Colonic mucosa (tissue), 4 donors: ENCODE data around the gene ID3. TPM values are rescaled to one million over a fixed set of nuclear protein-coding genes. Genes with fewer than 3 reads are reported as not detected.

Experiments
- DNase-seq: peaks from one replicate; pipeline ENCODE4 v3.0.0-alpha.2; 2020
- H3K27ac ChIP-seq: fragments of 200-600 bp; one replicate; pipeline ENCODE4 v1.8.0; 2021
- H3K27me3 ChIP-seq: fragments of 200-600 bp; one replicate; pipeline ENCODE4 v1.8.0; 2021
- H3K36me3 ChIP-seq: fragments of 200-600 bp; one replicate; pipeline ENCODE4 v1.8.0; 2021
- H3K4me1 ChIP-seq: fragments of 200-600 bp; one replicate; pipeline ENCODE4 v1.8.0; 2021; ENCODE audit warnings: mild to moderate bottlenecking
- H3K4me3 ChIP-seq: fragments of 200-600 bp; one replicate; pipeline ENCODE4 v1.8.0; 2021
- H3K9ac ChIP-seq, 2 donors: one replicate each; pipeline ENCODE4 v1.7.0; 2013; ENCODE audit warnings: control low read depth in 2 of 2, low read depth in 2 of 2, low read length in 2 of 2
- H3K9me3 ChIP-seq: fragments of 200-600 bp; one replicate; pipeline ENCODE4 v1.8.0; 2021
- CTCF ChIP-seq: fragments of 200-600 bp; IDR thresholded peaks from one replicate; pipeline ENCODE4 v1.8.0; 2022; ENCODE audit warnings: antibody characterized with exemption, mild to moderate bottlenecking
- intact Hi-C: fragments of 100-400 bp; cut with DNase I; formaldehyde crosslinking; loops from one replicate; pipeline ENCODE4 v1.14.1; 2022
- total RNA-seq, 2 donors: library from RNA; stranded (reverse); fragmentation: NEBNext Ultra II Directional in 1 of 2; extraction: Animal tissue kit (Norgen Biotek cat#: 25700) in 1 of 2; gene quantifications; one replicate each; pipeline ENCODE4 v1.2.1, GENCODE V29; 2021
- donor health status: healthy.
- donor health status: DM: no; HTN: no; CAD: no.
- donor health status: DM: no; HTN: no; CAD: no.

ID3 gene
- total RNA-seq, 2 donors from 2014 or later = 106 to 221 TPM

GRCh38 chr1:23530087-23530746 is 29.1 kb downstream of the ID3 start:
- peak overlapping the region; percentile 76 to 86 for H3K9ac ChIP-seq
- peak overlapping the region; percentile 82 for H3K27ac ChIP-seq
- H3K9me3 ChIP-seq = no peaks in the 10 kb centered on the region
- peak overlapping the region; percentile 63 for H3K4me3 ChIP-seq
- intact Hi-C loops = no loop called here
- H3K4me1 ChIP-seq = peaks cover 28% of the 10 kb centered on the region
- DNase-seq = no peak
- H3K36me3 ChIP-seq = no peaks in the 10 kb centered on the region
- TF ChIP-seq CTCF = no peak
- no peaks in the 10 kb centered on the region for H3K27me3 ChIP-seq

- H3K9ac ChIP-seq = peak overlapping the region; percentile 76 to 86
- H3K36me3 ChIP-seq = no peaks in the 10 kb centered on the region
- H3K27me3 ChIP-seq = no peaks in the 10 kb centered on the region
- intact Hi-C loops = no loop called here
- H3K4me3 ChIP-seq = peak overlapping the region; percentile 63
- H3K4me1 ChIP-seq = peaks cover 32% of the 10 kb centered on the region
- H3K9me3 ChIP-seq = no peaks in the 10 kb centered on the region
- peak; percentile 76 for DNase-seq
- TF ChIP-seq CTCF = no peak
- H3K27ac ChIP-seq = peak overlapping the region; percentile 82
Observed at GRCh38 chr1:23529146-23530086, 29.9 kb downstream of the ID3 start.

GRCh38 chr1:23528250-23528978 is 30.9 kb downstream of the ID3 start:
- DNase-seq = peak; percentile 99
- Histone ChIP-seq H3K9me3 (no peaks in the 10 kb centered on the region), H3K9ac (peak overlapping the region; percentile 76 to 86), H3K27ac (peak overlapping the region; percentile 82), H3K36me3 (no peaks in the 10 kb centered on the region), H3K4me3 (peak overlapping the region; percentile 9), H3K4me1 (peaks cover 36% of the 10 kb centered on the region), H3K27me3 (no peaks in the 10 kb centered on the region)
- no peak for TF ChIP-seq CTCF
- intact Hi-C loops = no loop called here

GRCh38 chr1:23527900-23528249 is 31.4 kb downstream of the ID3 start:
- no peak overlapping the region for H3K4me3 ChIP-seq
- DNase-seq = no peak
- peaks cover 36% of the 10 kb centered on the region for H3K4me1 ChIP-seq
- no peaks in the 10 kb centered on the region for H3K36me3 ChIP-seq
- peak; percentile 20 for TF ChIP-seq CTCF
- intact Hi-C loops = no loop called here
- no peaks in the 10 kb centered on the region for H3K27me3 ChIP-seq
- peak overlapping the region; percentile 82 for H3K27ac ChIP-seq
- no peaks in the 10 kb centered on the region for H3K9me3 ChIP-seq
- H3K9ac ChIP-seq = peak overlapping the region in 1 of 2 donors; percentile 76

- no peaks in the 10 kb centered on the region for H3K9me3 ChIP-seq
- peak overlapping the region in 1 of 2 donors; percentile 76 for H3K9ac ChIP-seq
- DNase-seq = no peak
- no peak for TF ChIP-seq CTCF
- H3K4me3 ChIP-seq = no peak overlapping the region
- peak overlapping the region; percentile 82 for H3K27ac ChIP-seq
- no peaks in the 10 kb centered on the region for H3K27me3 ChIP-seq
- intact Hi-C loops = no loop called here
- no peaks in the 10 kb centered on the region for H3K36me3 ChIP-seq
- H3K4me1 ChIP-seq = peaks cover 36% of the 10 kb centered on the region
Observed at GRCh38 chr1:23527366-23527765, 31.9 kb downstream of the ID3 start.
